ENCODE data around the gene ADAMTS13. TPM values are rescaled to one million over a fixed set of nuclear protein-coding genes. Genes with fewer than 3 reads are reported as not detected.
"Not testable (repeated sequence)": the region's sequence is repeated elsewhere in the genome, so short reads cannot be mapped to it uniquely, and the experiment has no call there.

The ADAMTS13 gene
- total RNA-seq, 4 donors from 2014 or later = 1.8 to 4.9 (median 3.8) TPM; not detected in 1

GRCh38 chr9:133445293-133445969 lies 23.3 kb downstream of the ADAMTS13 start:
- Histone ChIP-seq H3K4me1 (no peaks in the 10 kb centered on the region), H3K27ac (no peak overlapping the region), H3K4me3 (no peak overlapping the region), H3K27me3 (no peaks in the 10 kb centered on the region), H3K9me3 (no peaks in the 10 kb centered on the region), H3K36me3 (no peaks in the 10 kb centered on the region)
- TF ChIP-seq CTCF (IDR thresholded peaks at IDR 0.05) = no peak
- no peak for TF ChIP-seq POLR2A (IDR thresholded peaks at IDR 0.05)
- DNase-seq = no peak
- intact Hi-C loops (cut with DNase I; ENCODE audit: low total_unique reads) = no loop called here

- no peaks in the 10 kb centered on the region for H3K36me3 ChIP-seq
- H3K27me3 ChIP-seq = no peaks in the 10 kb centered on the region
- H3K9me3 ChIP-seq = no peaks in the 10 kb centered on the region
- intact Hi-C loops (cut with DNase I; ENCODE audit: low total_unique reads) = no loop called here
- no peak overlapping the region for H3K27ac ChIP-seq
- no peak for DNase-seq
- H3K4me3 ChIP-seq = no peak overlapping the region
- TF ChIP-seq CTCF (IDR thresholded peaks at IDR 0.05) = no peak
- no peak for TF ChIP-seq POLR2A (IDR thresholded peaks at IDR 0.05)
- H3K4me1 ChIP-seq = no peaks in the 10 kb centered on the region
These were observed 26.4 kb downstream of the ADAMTS13 start for GRCh38 chr9:133448487-133448972.

GRCh38 chr9:133449760-133450159 lies 27.6 kb downstream of the ADAMTS13 start:
- no peak overlapping the region for H3K4me3 ChIP-seq
- H3K4me1 ChIP-seq = no peaks in the 10 kb centered on the region
- no peaks in the 10 kb centered on the region for H3K36me3 ChIP-seq
- no peak for DNase-seq
- H3K9me3 ChIP-seq = no peaks in the 10 kb centered on the region
- intact Hi-C loops (cut with DNase I; ENCODE audit: low total_unique reads) = no loop called here
- no peaks in the 10 kb centered on the region for H3K27me3 ChIP-seq
- TF ChIP-seq CTCF (IDR thresholded peaks at IDR 0.05) = no peak
- no peak overlapping the region for H3K27ac ChIP-seq

GRCh38 chr9:133451865-133452264 lies 29.7 kb downstream of the ADAMTS13 start:
- H3K4me1 ChIP-seq = not testable (repeated sequence)

GRCh38 chr9:133452562-133452961 lies 30.4 kb downstream of the ADAMTS13 start:
- no peaks in the 10 kb centered on the region for H3K9me3 ChIP-seq
- no peaks in the 10 kb centered on the region for H3K36me3 ChIP-seq
- no peak overlapping the region for H3K27ac ChIP-seq
- no peak for TF ChIP-seq CTCF (IDR thresholded peaks at IDR 0.05)
- no peaks in the 10 kb centered on the region for H3K27me3 ChIP-seq
- no peaks in the 10 kb centered on the region for H3K4me1 ChIP-seq
- intact Hi-C loops (cut with DNase I; ENCODE audit: low total_unique reads) = no loop called here
- DNase-seq = no peak
- H3K4me3 ChIP-seq = no peak overlapping the region

More at GRCh38 chr9:133451865-133452264, 29.7 kb downstream of the ADAMTS13 start:
- H3K9me3 ChIP-seq; H3K36me3 ChIP-seq; DNase-seq; H3K27me3 ChIP-seq; intact Hi-C loops (cut with DNase I; ENCODE audit: low total_unique reads); H3K27ac ChIP-seq; H3K4me3 ChIP-seq: not testable (repeated sequence)
